ENCODE data around the gene NBEAL1. TPM values are rescaled to one million over a fixed set of nuclear protein-coding genes. Genes with fewer than 3 reads are reported as not detected.

NBEAL1 gene
- total RNA-seq, 1 donor from 2014 or later = 11.6 TPM

- DNase-seq (ENCODE audit: low spot score) = no peak
- TF ChIP-seq, protein P1, sequence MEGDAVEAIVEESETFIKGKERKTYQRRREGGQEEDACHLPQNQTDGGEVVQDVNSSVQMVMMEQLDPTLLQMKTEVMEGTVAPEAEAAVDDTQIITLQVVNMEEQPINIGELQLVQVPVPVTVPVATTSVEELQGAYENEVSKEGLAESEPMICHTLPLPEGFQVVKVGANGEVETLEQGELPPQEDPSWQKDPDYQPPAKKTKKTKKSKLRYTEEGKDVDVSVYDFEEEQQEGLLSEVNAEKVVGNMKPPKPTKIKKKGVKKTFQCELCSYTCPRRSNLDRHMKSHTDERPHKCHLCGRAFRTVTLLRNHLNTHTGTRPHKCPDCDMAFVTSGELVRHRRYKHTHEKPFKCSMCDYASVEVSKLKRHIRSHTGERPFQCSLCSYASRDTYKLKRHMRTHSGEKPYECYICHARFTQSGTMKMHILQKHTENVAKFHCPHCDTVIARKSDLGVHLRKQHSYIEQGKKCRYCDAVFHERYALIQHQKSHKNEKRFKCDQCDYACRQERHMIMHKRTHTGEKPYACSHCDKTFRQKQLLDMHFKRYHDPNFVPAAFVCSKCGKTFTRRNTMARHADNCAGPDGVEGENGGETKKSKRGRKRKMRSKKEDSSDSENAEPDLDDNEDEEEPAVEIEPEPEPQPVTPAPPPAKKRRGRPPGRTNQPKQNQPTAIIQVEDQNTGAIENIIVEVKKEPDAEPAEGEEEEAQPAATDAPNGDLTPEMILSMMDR (IDR thresholded peaks at IDR 0.05; ENCODE audit: unreplicated experiment) = no peak
- H3K9me3 Mint-ChIP-seq (ENCODE audit: unreplicated experiment) = no peaks in the 10 kb centered on the region
- peaks cover 3% of the 10 kb centered on the region for H3K27me3 Mint-ChIP-seq (ENCODE audit: unreplicated experiment)
- H3K4me3 Mint-ChIP-seq (ENCODE audit: unreplicated experiment) = no peak overlapping the region
- H3K27ac Mint-ChIP-seq (ENCODE audit: unreplicated experiment) = no peak overlapping the region
- H3K4me1 Mint-ChIP-seq (ENCODE audit: unreplicated experiment) = no peaks in the 10 kb centered on the region
- H3K36me3 Mint-ChIP-seq (ENCODE audit: low read depth, unreplicated experiment) = no peaks in the 10 kb centered on the region
Measured at GRCh38 chr2:203025592-203025991, 10.9 kb downstream of the NBEAL1 start.

- Mint-ChIP-seq H3K4me1 (ENCODE audit: unreplicated experiment) (no peaks in the 10 kb centered on the region), H3K9me3 (ENCODE audit: unreplicated experiment) (no peaks in the 10 kb centered on the region), H3K36me3 (ENCODE audit: low read depth, unreplicated experiment) (no peaks in the 10 kb centered on the region), H3K27me3 (ENCODE audit: unreplicated experiment) (peaks cover 3% of the 10 kb centered on the region), H3K4me3 (ENCODE audit: unreplicated experiment) (no peak overlapping the region), H3K27ac (ENCODE audit: unreplicated experiment) (no peak overlapping the region)
- DNase-seq (ENCODE audit: low spot score) = no peak
- TF ChIP-seq, protein P1 (IDR thresholded peaks at IDR 0.05; ENCODE audit: unreplicated experiment) = no peak
Measured at GRCh38 chr2:203030545-203030944, 15.9 kb downstream of the NBEAL1 start.

DNA sequence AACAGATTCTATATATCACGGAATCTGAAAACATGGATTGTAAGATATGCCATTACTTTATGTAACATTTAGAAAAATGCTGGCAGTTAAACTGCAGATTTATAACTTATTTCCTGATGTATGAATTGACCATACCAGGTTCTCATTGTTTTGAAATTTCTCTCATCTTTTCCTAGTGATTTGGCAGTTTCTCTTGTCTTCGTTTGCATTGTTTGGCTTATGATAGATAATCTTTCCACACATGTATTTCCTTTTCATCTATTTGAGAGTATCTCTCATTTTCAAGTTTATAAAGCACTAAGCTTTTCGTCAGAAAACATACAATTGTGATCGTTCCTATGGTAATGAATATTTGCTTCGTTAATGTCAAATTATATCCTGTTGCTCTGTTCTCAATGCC is 16.3 kb downstream of the NBEAL1 start:
- H3K4me3 Mint-ChIP-seq (ENCODE audit: unreplicated experiment) = no peak overlapping the region
- H3K27ac Mint-ChIP-seq (ENCODE audit: unreplicated experiment) = no peak overlapping the region
- no peaks in the 10 kb centered on the region for H3K27me3 Mint-ChIP-seq (ENCODE audit: unreplicated experiment)
- DNase-seq (ENCODE audit: low spot score) = no peak
- H3K9me3 Mint-ChIP-seq (ENCODE audit: unreplicated experiment) = no peaks in the 10 kb centered on the region
- H3K4me1 Mint-ChIP-seq (ENCODE audit: unreplicated experiment) = no peaks in the 10 kb centered on the region
- TF ChIP-seq, protein P1 (IDR thresholded peaks at IDR 0.05; ENCODE audit: unreplicated experiment) = no peak
- H3K36me3 Mint-ChIP-seq (ENCODE audit: low read depth, unreplicated experiment) = no peaks in the 10 kb centered on the region

DNA sequence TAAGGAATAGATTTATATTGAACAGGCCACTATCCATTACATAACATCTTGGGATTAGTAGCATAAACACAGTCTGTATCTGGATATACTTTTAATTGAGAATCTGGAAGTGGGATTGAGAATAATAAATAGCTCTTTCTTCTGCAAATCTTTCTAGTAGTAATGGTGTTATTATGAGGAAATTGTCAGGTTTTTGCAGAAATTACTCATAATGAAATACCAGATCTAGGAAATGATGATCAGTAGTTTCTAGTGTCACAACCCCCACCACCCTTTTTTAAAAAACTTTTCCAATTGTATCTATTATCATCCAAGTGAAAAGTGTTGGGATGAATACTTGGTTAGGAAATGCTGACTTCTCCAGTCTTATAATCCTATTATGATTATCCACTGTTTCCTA is 18.7 kb downstream of the NBEAL1 start:
- TF ChIP-seq, protein P1 (IDR thresholded peaks at IDR 0.05; ENCODE audit: unreplicated experiment) = no peak
- Mint-ChIP-seq H3K4me1 (ENCODE audit: unreplicated experiment) (no peaks in the 10 kb centered on the region), H3K27me3 (ENCODE audit: unreplicated experiment) (no peaks in the 10 kb centered on the region), H3K27ac (ENCODE audit: unreplicated experiment) (no peak overlapping the region), H3K36me3 (ENCODE audit: low read depth, unreplicated experiment) (no peaks in the 10 kb centered on the region), H3K9me3 (ENCODE audit: unreplicated experiment) (no peaks in the 10 kb centered on the region), H3K4me3 (ENCODE audit: unreplicated experiment) (no peak overlapping the region)
- DNase-seq (ENCODE audit: low spot score) = no peak

DNA sequence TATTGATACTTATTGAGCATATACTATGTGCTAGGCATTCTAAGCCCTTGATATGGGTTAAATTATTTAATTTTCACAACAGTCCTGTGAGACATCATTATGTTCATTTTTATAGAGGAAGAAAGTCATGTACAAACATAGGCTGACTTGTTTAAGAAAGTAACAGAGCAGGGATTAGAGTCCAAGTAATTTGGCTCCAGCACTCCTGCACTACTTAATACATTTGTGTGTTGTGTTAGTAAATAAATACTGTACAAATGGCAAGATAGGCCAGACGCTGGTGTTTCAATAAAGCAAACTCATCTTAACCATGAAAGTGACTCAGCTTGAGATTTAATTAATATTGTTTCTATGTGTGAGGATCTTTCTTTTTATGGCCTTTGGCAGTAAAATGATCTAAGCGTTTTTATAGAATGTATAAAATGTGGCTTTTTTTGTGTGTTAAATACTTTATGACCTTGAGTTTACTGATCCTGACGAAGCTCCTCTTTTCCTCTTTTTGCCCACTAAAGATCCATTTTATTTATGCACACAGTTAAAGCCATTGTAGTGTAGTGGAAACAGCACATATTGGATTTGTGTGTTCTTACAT is 21.3 kb downstream of the NBEAL1 start:
- H3K27me3 Mint-ChIP-seq (ENCODE audit: unreplicated experiment) = peaks cover 1% of the 10 kb centered on the region
- H3K9me3 Mint-ChIP-seq (ENCODE audit: unreplicated experiment) = no peaks in the 10 kb centered on the region
- H3K27ac Mint-ChIP-seq (ENCODE audit: unreplicated experiment) = no peak overlapping the region
- H3K4me1 Mint-ChIP-seq (ENCODE audit: unreplicated experiment) = no peaks in the 10 kb centered on the region
- TF ChIP-seq, protein P1 (IDR thresholded peaks at IDR 0.05; ENCODE audit: unreplicated experiment) = no peak
- no peak for DNase-seq (ENCODE audit: low spot score)
- H3K4me3 Mint-ChIP-seq (ENCODE audit: unreplicated experiment) = no peak overlapping the region
- peaks cover 5% of the 10 kb centered on the region for H3K36me3 Mint-ChIP-seq (ENCODE audit: low read depth, unreplicated experiment)

Data from endothelial cell (in vitro differentiated cells).